ENCODE measurements around the gene INSRR.

Gene INSRR

GRCh38 chr1:156836892-156837291 lies 22.0 kb downstream of the INSRR start:
- TF ChIP-seq TCF12 (IDR thresholded peaks at IDR 0.05; ENCODE audit: low read depth) (no peak), FOXM1 (IDR thresholded peaks at IDR 0.05; ENCODE audit: borderline replicate concordance, low read depth) (no peak), ZBTB7A (IDR thresholded peaks at IDR 0.05; ENCODE audit: low read depth) (no peak), NFIC (IDR thresholded peaks at IDR 0.05) (no peak), CEBPB (IDR thresholded peaks at IDR 0.05) (no peak), RAD21 (IDR thresholded peaks at IDR 0.05; ENCODE audit: low read depth) (no peak), CREB1 (IDR thresholded peaks at IDR 0.05; ENCODE audit: low read depth) (no peak), EP300 (IDR thresholded peaks at IDR 0.05; ENCODE audit: borderline replicate concordance) (no peak), EGR1 (IDR thresholded peaks at IDR 0.05) (no peak), USF1 (IDR thresholded peaks at IDR 0.05) (no peak), YY1 (IDR thresholded peaks at IDR 0.05; ENCODE audit: low read depth) (no peak)
- TF ChIP-seq, protein P1, sequence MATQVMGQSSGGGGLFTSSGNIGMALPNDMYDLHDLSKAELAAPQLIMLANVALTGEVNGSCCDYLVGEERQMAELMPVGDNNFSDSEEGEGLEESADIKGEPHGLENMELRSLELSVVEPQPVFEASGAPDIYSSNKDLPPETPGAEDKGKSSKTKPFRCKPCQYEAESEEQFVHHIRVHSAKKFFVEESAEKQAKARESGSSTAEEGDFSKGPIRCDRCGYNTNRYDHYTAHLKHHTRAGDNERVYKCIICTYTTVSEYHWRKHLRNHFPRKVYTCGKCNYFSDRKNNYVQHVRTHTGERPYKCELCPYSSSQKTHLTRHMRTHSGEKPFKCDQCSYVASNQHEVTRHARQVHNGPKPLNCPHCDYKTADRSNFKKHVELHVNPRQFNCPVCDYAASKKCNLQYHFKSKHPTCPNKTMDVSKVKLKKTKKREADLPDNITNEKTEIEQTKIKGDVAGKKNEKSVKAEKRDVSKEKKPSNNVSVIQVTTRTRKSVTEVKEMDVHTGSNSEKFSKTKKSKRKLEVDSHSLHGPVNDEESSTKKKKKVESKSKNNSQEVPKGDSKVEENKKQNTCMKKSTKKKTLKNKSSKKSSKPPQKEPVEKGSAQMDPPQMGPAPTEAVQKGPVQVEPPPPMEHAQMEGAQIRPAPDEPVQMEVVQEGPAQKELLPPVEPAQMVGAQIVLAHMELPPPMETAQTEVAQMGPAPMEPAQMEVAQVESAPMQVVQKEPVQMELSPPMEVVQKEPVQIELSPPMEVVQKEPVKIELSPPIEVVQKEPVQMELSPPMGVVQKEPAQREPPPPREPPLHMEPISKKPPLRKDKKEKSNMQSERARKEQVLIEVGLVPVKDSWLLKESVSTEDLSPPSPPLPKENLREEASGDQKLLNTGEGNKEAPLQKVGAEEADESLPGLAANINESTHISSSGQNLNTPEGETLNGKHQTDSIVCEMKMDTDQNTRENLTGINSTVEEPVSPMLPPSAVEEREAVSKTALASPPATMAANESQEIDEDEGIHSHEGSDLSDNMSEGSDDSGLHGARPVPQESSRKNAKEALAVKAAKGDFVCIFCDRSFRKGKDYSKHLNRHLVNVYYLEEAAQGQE (IDR thresholded peaks at IDR 0.05; ENCODE audit: low read depth) = no peak
- TF ChIP-seq, protein P2, sequence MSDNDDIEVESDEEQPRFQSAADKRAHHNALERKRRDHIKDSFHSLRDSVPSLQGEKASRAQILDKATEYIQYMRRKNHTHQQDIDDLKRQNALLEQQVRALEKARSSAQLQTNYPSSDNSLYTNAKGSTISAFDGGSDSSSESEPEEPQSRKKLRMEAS (IDR thresholded peaks at IDR 0.05) = no peak

GRCh38 chr1:156836041-156836654 lies 22.8 kb downstream of the INSRR start:
- TF ChIP-seq USF1 (IDR thresholded peaks at IDR 0.05) (no peak), EGR1 (IDR thresholded peaks at IDR 0.05) (no peak), YY1 (IDR thresholded peaks at IDR 0.05; ENCODE audit: low read depth) (no peak), FOXM1 (IDR thresholded peaks at IDR 0.05; ENCODE audit: borderline replicate concordance, low read depth) (no peak), CREB1 (IDR thresholded peaks at IDR 0.05; ENCODE audit: low read depth) (no peak), TEAD4 (IDR thresholded peaks at IDR 0.05) (no peak), TCF12 (IDR thresholded peaks at IDR 0.05; ENCODE audit: low read depth) (no peak), RAD21 (IDR thresholded peaks at IDR 0.05; ENCODE audit: low read depth) (no peak), CEBPB (IDR thresholded peaks at IDR 0.05) (no peak), EP300 (IDR thresholded peaks at IDR 0.05; ENCODE audit: borderline replicate concordance) (no peak), ZBTB7A (IDR thresholded peaks at IDR 0.05; ENCODE audit: low read depth) (no peak), TAF1 (IDR thresholded peaks at IDR 0.05; ENCODE audit: low read depth) (no peak), NFIC (IDR thresholded peaks at IDR 0.05) (no peak)
- TF ChIP-seq, protein P2 (IDR thresholded peaks at IDR 0.05) = no peak
- TF ChIP-seq, protein P1 (IDR thresholded peaks at IDR 0.05; ENCODE audit: low read depth) = no peak

DNA sequence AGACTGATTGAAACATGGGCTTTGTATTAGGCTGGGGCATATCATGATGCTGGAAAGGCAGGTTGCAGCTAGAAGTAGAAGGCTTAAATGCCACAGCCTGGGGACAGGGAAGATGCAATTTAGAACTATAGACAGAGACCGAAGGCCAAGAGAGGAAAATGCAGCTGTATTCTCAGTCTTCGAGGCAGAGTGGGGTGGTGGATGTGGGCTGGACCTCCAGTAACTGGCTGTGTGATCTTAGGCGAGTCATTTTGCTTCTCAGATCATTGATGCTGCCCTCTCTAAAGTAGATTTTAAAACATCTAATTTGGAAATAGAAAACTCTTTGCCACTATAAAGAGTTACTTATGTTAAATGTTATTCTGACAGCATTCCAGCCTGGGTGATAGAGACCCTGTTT lies 24.6 kb downstream of the INSRR start:
- TF ChIP-seq, protein P2 (IDR thresholded peaks at IDR 0.05) = no peak
- TF ChIP-seq USF1 (IDR thresholded peaks at IDR 0.05) (no peak), TAF1 (IDR thresholded peaks at IDR 0.05; ENCODE audit: low read depth) (no peak), FOXM1 (IDR thresholded peaks at IDR 0.05; ENCODE audit: borderline replicate concordance, low read depth) (no peak), RAD21 (IDR thresholded peaks at IDR 0.05; ENCODE audit: low read depth) (no peak), CEBPB (IDR thresholded peaks at IDR 0.05) (no peak), ZBTB7A (IDR thresholded peaks at IDR 0.05; ENCODE audit: low read depth) (no peak), CREB1 (IDR thresholded peaks at IDR 0.05; ENCODE audit: low read depth) (no peak)
- TF ChIP-seq, protein P1 (IDR thresholded peaks at IDR 0.05; ENCODE audit: low read depth) = no peak

DNA sequence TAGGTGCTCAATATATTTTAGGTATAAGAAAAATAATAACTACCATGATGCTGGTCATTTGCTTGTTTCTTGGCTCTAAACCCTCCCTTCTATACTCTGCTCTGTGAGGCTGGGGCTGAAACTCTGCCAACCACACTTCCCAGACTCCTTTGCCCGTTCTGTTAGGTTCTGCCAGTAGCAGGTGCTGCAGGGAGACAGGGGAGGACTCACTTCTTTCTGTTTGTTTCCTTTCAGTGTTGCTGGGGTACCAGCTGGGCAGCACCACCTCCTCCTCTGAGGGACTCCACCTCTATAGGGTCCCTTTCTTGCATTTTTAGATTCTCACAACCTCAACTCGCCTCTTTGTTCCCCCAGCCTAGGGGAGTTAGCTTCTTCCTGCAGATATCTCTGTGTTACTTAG lies 25.3 kb downstream of the INSRR start:
- TF ChIP-seq CREB1 (IDR thresholded peaks at IDR 0.05; ENCODE audit: low read depth) = no peak
- no peak for TF ChIP-seq EP300 (IDR thresholded peaks at IDR 0.05; ENCODE audit: borderline replicate concordance)
